Astrocyte (in vitro differentiated cells and primary cell): ENCODE results near the gene CISD3.

Experiments used
- CTCF ChIP-seq: IDR thresholded peaks from 2 replicates; pipeline ENCODE4 v1.5.1; 2011; ENCODE audit warnings: low read depth, mild to moderate bottlenecking, inconsistent platforms, low read length, moderate library complexity; ENCODE audit not compliant: insufficient read depth
- EZH2 ChIP-seq: IDR thresholded peaks from 2 replicates; pipeline ENCODE4 v1.6.1; 2012; ENCODE audit warnings: mild to moderate bottlenecking, low read length, inconsistent platforms; ENCODE audit not compliant: insufficient read depth

GRCh38 chr17:38777641-38778250, 47.6 kb downstream of the CISD3 start:
- no peak for TF ChIP-seq CTCF
- TF ChIP-seq EZH2: no peak
